ENCODE data around the gene AS3MT.
A peak's percentile ranks its signal among the peaks of the same experiment; 100 is the strongest.

The AS3MT gene

DNA sequence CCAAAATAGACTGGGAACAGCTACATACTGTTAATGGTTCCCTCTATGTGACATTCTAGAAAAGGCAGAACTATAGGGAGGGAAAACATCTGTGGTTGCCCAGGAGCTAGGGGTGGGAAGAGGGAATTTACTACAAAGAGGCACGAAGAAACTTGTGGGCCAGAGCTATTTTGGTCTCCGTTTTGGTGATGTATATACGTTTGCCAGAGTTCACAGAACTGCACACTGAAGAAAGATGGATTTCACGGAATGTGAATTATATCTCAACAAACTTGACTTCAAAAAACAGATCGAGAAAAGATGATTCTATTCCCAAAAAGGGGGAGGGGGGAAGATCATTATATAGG lies 386 bp upstream of the AS3MT start:
- H4K20me1 ChIP-seq (ENCODE audit: insufficient read depth, low read length, poor library complexity, severe bottlenecking) = no peaks in the 10 kb centered on the region
- no peaks in the 10 kb centered on the region for H3K4me1 ChIP-seq (ENCODE audit: insufficient read depth, low read length, poor library complexity, severe bottlenecking)
- H2AFZ ChIP-seq (ENCODE audit: low read length) = no peak overlapping the region
- TF ChIP-seq CTCF (conservative IDR thresholded peaks at IDR 0.05; ENCODE audit: low read length) = no peak
- no peaks in the 10 kb centered on the region for H3K79me2 ChIP-seq (ENCODE audit: insufficient read depth, low read length)
- no peaks in the 10 kb centered on the region for H3K9me2 ChIP-seq (replicated peaks; ENCODE audit: low read depth, low read length)
- no peak overlapping the region for H3K9ac ChIP-seq (ENCODE audit: low read depth, low read length, poor library complexity, severe bottlenecking)
- H3K36me3 ChIP-seq (ENCODE audit: insufficient read depth, low read length) = no peaks in the 10 kb centered on the region
- H3K4me2 ChIP-seq (ENCODE audit: low read depth, low read length, poor library complexity, severe bottlenecking) = peak overlapping the region; percentile 46
- H3F3A ChIP-seq (ENCODE audit: low read depth) = no peaks in the 10 kb centered on the region
- no peaks in the 10 kb centered on the region for H3K27me3 ChIP-seq (ENCODE audit: insufficient read depth, low read length, poor library complexity, severe bottlenecking)
- no peaks in the 10 kb centered on the region for H3K9me3 ChIP-seq (ENCODE audit: insufficient read depth, low read depth, low read length)
- peak overlapping the region; percentile 40 for H3K4me3 ChIP-seq (ENCODE audit: low read length, poor library complexity, severe bottlenecking)

DNA sequence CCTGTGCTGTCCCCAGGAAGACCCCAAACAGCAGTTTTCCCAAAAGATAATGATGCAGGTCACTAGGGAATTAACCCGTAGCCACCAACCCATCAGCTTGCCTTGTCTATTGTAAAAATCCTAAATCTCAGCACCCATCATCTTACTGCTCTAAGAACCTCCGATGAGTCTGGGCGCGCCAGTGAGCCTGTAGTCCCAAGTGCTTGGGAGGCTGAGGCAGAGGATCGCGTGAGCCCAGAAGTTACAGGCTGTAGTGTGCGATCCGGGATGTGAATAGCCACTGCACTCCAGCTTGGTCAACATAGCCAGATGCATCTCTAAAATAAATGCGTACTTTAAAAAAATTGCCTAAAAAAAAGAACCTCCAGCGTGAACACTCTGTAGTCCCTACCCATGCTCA lies 951 bp downstream of the AS3MT start:
- Histone ChIP-seq H3K4me2 (ENCODE audit: low read depth, low read length, poor library complexity, severe bottlenecking) (no peak overlapping the region), H3K27me3 (ENCODE audit: insufficient read depth, low read length, poor library complexity, severe bottlenecking) (no peaks in the 10 kb centered on the region), H4K20me1 (ENCODE audit: insufficient read depth, low read length, poor library complexity, severe bottlenecking) (no peaks in the 10 kb centered on the region), H3K9ac (ENCODE audit: low read depth, low read length, poor library complexity, severe bottlenecking) (no peak overlapping the region), H3F3A (ENCODE audit: low read depth) (no peaks in the 10 kb centered on the region), H3K9me3 (ENCODE audit: insufficient read depth, low read depth, low read length) (no peaks in the 10 kb centered on the region), H3K9me2 (replicated peaks; ENCODE audit: low read depth, low read length) (no peaks in the 10 kb centered on the region), H3K4me3 (ENCODE audit: low read length, poor library complexity, severe bottlenecking) (no peak overlapping the region), H3K79me2 (ENCODE audit: insufficient read depth, low read length) (no peaks in the 10 kb centered on the region), H3K4me1 (ENCODE audit: insufficient read depth, low read length, poor library complexity, severe bottlenecking) (no peaks in the 10 kb centered on the region), H2AFZ (ENCODE audit: low read length) (no peak overlapping the region), H3K36me3 (ENCODE audit: insufficient read depth, low read length) (no peaks in the 10 kb centered on the region)
- TF ChIP-seq EZH2phosphoT487 (IDR thresholded peaks at IDR 0.05; ENCODE audit: borderline replicate concordance) (no peak), CTCF (conservative IDR thresholded peaks at IDR 0.05; ENCODE audit: low read length) (no peak)

- H4K20me1 ChIP-seq (ENCODE audit: insufficient read depth, low read length, poor library complexity, severe bottlenecking) = no peaks in the 10 kb centered on the region
- no peak overlapping the region for H3K4me2 ChIP-seq (ENCODE audit: low read depth, low read length, poor library complexity, severe bottlenecking)
- H3K4me3 ChIP-seq (ENCODE audit: low read length, poor library complexity, severe bottlenecking) = no peak overlapping the region
- H3K79me2 ChIP-seq (ENCODE audit: insufficient read depth, low read length) = no peaks in the 10 kb centered on the region
- TF ChIP-seq CTCF (conservative IDR thresholded peaks at IDR 0.05; ENCODE audit: low read length) (no peak), EZH2phosphoT487 (IDR thresholded peaks at IDR 0.05; ENCODE audit: borderline replicate concordance) (no peak)
- H3K9me3 ChIP-seq (ENCODE audit: insufficient read depth, low read depth, low read length) = no peaks in the 10 kb centered on the region
- H2AFZ ChIP-seq (ENCODE audit: low read length) = no peak overlapping the region
- no peaks in the 10 kb centered on the region for H3F3A ChIP-seq (ENCODE audit: low read depth)
- no peaks in the 10 kb centered on the region for H3K4me1 ChIP-seq (ENCODE audit: insufficient read depth, low read length, poor library complexity, severe bottlenecking)
- H3K36me3 ChIP-seq (ENCODE audit: insufficient read depth, low read length) = no peaks in the 10 kb centered on the region
- H3K9me2 ChIP-seq (replicated peaks; ENCODE audit: low read depth, low read length) = no peaks in the 10 kb centered on the region
- no peaks in the 10 kb centered on the region for H3K27me3 ChIP-seq (ENCODE audit: insufficient read depth, low read length, poor library complexity, severe bottlenecking)
- no peak overlapping the region for H3K9ac ChIP-seq (ENCODE audit: low read depth, low read length, poor library complexity, severe bottlenecking)
Observed at GRCh38 chr10:102872163-102872562, 2.9 kb downstream of the AS3MT start.
